Embryonic facial prominence (tissue), 1 donor: ENCODE results near the gene LITAFD.
"Not testable (repeated sequence)": the region's sequence is repeated elsewhere in the genome, so short reads cannot be mapped to it uniquely, and the experiment has no call there.

Experiments used
- DNase-seq: peaks from one replicate; pipeline ENCODE4 v3.0.0-alpha.2; 2016; ENCODE audit errors: extremely low spot score

The LITAFD gene

DNA sequence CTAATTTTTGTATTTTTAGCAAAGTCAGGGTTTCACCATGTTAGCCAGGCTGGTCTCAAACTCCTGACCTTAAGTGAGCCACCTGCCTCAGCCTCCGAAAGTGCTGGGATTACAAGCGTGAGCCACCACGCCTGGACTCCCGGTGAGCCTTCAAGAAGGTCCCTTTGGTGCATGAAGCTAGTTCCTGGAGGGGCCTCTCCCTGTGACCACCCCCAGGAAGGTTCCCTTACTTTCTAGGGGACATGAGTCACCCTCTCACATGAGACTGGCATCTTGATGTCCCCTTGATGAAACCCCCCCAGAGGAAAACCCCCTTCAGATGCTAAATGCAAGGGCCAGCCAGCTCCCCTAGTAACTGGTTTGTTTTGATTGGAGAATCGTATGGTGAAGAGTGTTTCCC, 26.2 kb upstream of the LITAFD start:
- no peak for DNase-seq

DNA sequence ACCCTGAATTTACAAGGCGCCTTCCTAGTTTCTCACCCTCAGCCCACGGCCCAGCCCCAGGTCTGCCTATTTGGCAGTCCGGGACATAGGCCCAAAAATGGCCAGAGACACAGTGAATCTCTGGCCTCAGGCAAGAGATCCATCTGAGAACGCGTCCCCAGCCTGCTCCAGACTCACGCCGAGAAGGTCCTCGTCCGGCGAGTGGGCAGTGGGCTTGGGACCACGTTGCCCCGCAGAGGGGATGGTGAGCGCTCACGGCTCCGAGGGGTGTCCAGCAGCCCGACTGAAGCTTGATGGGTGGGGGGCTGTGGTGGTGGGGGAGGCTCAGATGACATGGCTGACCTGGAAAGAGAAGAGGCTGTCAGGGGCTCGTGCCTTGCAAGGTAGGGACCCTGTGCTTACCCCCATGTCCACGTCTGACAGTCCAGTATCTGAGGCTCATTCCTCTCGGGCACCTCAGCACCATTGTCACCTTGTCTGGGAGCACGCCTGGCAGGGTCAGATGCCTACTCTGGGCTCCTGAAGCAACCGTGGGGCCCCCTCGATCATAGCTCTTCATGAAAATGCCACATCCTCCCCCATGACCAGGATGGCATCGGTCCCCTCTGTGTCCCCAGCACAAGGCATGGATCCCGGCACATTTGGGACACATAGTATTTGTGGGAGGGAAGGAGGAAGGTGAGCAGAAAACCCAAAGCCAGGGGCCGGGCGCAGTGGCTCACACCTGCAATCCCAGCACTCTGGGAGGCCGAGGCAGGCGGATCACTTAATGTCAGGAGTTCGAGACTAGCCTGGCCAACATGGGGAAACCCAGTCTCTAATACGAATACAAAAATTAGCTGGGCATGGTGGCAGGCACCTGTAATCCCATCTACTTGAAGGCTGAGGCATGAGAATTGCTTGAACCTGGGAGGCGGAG, 22.9 kb upstream of the LITAFD start:
- DNase-seq, result no peak

DNA sequence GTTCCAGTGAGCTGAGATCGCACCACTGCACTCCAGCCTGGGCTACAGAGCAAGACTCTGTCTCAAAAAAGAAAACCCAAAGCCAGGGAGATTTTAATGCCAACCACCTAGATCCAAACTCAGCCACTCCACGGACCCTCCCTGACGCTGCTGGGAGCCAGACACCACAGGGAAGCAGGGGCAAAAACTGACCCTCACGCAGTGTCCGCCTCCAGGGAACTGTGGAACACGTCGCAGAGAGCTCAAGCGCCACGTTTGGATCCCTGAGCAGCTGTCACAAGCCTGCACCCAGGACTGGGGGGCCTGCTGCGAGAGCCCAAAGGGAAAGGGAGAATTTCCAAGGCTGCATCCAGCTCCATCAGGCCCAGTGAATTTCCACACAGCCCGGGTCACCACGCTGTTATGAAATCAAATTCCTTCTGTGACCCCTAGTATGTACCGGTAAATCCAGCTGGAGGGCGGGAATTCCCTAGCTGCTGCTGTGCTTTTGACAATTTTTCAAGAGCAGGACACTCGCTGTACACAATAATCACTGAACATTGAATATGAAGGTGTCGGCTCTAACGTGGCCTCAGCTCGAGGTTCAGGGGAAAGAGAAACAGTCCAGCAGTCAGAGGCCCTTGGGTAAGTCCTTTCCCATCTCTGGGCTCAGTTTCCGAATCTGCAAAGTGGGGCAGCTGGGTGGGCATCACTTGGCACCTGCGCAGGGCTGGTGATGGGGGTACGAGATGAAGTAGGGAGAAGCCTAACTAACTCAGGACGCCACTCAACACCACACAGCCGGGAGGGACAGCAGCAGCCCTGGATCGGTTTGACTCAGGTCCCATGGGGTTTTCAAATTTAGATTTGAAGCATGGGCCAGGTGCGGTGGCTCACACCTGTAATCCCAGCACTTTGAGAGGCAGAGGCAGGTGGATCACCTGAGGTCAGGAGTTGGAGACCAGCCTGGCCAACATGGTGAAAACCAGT, 22.0 kb upstream of the LITAFD start:
- no peak for DNase-seq

DNA sequence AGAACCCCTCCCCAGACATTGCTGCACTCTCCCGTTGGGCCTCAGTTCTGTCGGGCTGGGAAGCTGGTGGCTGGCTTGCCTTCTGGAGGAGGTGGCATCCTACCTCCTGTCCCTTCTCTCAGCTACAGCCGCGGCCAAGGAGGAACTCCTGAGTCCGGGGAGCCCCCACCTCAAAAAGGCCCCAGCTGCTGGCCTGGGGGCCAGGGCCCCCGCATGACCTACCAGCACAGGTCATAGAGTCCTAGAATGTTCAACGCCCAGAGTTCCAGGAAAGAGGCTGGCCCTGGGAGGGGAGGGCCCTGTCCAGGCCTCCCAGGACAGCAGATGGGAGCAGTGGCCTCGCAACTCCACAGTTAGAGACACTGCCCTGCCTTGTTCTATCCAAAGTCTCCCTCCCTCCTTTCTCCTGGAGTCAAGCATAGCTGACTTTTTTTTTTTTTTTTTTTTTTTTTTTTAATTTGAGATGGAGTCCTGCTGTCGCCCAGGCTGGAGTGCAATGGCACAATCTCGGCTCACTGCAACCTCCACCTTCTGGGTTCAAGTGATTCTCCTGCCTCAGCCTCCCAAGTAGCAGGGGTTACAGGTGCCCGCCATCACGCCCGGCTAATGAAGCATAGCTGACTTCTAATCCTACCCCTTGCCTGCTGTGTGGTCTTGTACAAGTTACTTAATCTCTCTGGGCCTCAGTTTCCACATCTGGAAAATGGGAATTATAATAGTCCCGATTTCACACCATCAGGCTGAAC, 20.4 kb upstream of the LITAFD start:
- no peak for DNase-seq

DNA sequence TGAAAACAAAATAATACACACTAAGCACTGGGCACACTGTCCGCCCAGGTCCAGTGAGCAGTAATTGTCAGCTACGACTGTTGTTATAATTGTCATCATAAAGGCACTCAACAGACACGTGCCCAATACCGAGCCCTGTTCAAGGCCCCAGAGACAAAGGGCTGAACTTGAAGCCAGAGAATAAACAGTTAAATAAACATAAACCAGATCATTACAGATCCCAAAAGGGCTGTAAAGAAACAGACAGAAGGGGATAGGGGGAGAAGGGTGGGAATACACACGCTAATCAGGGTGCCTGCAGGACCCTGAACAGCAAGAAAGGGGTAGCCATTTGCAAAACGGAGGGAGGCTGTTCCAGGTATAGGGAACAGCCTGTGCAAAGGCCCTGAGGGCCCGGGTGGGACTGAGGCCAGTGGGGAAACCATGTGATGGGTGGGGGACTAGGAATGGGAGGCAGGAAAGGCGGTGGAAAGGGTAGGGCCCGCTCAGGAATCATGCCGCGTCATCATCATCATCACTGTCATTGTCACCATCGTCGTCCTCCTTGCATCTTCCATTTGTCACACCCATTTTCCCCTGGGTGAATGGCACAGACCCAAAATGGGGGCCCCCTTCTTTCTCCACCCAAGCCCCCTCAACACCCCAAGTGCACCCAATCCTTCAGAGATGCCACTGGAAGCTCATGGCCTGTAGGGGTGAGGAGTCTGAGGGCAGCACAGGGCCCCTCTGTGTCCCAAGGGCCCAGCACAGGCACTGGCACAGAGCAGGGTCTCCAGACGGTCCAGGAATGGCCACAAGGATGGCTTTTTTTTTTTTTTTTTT, 19.6 kb upstream of the LITAFD start:
- DNase-seq, result no peak

DNA sequence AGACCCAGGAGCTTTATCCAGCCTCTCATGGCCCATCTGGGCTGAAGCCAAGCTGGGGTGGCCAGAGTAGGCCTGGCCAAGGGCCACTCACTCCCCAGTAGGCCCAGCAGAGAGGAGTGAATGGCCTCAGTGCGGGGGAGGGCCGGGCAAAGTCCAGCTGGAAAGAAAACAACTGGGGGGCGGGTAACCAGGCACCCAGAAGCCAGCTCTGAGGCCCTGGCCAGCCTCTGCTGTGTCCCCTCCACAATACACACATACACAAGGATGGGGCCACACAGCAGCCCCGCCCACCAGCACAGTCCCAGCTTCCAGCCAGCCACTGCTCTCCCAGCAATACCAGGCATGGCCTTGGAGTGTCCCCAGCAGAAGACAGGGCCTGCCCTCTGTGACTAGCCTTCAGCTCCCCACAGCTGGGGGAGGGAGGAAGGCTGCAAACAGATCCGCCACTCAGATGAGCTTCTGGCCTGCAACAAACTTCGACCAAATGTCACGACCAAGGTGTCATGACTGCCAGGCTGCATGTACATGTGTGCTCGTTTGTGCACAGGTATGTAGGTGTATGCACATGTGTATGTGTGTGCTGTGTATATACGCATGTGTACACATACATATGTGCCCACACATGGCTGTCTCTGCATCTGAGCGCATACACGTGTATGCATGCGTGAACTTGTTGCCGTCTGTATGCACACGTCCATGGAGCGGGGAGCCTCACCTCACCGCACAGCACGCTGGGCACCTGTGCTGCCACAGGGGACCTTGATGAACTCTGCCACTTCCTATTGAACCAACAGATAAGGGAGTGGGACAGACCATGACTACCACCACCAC, 18.3 kb upstream of the LITAFD start:
- DNase-seq, result no peak

DNA sequence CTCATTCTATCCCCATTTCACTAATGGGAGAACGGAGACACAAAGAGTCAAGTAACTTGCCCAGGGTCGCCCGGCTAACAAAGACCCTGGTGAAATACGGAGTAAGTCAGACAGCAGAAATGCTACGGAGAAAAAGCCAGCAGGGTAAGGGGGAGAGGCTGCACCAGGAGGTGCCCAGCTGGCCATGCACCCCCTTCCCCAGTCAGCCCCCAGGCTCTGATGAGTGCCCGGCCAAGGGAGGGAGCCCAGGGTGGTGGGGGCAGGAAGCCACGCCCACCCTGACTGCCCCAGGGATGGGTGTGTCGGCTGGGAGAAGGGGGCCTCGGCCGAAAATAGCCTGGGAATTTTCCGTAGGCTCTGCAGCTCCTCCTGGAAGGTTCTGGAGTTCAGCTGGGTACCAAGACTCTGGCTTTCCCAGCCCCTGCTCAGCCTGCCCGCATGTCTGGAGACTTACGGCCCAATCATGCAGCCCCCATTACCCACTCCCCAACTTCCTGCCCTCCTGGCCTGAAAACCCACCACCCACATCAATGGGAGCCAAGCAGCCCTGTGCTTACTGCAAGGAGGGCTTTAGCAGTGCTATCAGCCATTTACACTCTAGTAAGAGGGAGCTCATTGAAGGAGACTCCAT, 17.6 kb upstream of the LITAFD start:
- no peak for DNase-seq

DNA sequence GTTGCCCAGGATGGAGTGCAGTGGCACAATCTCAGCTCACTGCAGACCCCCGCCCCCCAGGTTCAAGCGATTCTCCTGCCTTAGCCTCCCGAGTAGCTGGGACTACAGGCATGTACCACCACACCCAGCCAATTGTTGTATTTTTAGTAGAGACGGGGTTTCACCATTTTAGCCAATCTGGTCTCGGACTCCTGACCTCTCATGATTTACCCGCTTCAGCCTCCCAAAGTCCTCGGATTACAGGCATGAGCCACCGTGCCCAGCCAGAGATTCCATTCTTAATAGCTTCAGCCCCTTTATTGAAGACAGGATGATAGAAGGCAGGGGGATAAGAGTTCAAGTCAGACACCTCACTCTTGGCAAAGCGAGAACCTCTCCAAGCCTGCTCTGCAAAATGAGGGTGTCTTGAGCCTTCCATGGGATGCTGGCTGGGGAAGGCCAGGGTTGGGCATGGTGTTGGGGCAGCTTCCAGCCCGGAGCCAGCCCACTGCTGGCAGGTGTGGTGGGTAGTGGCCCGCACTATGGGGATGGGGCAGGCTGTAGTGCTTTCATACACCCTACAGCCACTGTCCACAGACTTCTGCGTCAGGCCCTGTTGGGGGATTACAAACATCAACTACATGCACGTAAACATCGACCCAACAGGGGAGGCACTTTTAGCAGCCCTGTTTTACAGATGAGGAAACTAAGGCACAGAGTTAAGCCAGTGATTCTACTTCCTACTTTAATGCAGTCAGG, 16.8 kb upstream of the LITAFD start:
- DNase-seq, result no peak

DNA sequence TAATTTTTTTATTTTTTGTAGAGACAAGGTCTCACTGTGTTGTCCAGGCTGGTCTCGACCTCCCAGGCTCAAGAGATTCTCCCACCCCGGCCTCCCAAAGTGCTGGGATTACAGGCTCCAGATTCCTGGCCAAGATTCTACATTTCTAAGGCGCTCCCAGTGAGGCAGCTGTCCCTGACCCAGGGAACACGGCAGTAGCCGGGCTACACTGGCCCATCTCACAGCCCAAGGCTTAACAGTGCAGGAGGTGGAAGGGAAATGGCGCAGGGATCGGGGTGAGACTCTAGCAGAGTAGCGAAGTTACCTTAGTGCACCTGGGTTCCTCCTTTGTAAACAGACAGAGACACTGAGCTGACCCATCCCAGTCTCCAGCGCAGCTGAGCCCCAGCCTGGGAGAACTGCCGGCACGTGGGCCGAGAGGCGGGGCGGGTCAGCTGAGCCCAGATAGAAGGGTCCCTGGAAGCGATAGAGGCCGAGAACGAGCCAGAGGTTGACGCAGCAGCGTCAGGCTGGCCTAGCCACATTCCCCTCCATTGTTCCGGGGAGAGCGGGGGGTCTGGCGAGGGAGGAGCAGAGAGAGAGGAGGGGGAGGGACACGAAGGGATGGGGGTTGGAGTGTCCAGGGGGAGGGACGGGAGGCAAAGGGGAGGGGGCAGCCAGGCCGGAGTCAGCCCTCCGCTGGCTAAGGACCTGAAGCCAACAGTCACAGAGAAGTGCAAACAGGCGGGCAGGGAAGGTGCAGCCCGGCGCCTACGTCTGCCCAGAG, 15.8 kb upstream of the LITAFD start:
- no peak for DNase-seq

DNA sequence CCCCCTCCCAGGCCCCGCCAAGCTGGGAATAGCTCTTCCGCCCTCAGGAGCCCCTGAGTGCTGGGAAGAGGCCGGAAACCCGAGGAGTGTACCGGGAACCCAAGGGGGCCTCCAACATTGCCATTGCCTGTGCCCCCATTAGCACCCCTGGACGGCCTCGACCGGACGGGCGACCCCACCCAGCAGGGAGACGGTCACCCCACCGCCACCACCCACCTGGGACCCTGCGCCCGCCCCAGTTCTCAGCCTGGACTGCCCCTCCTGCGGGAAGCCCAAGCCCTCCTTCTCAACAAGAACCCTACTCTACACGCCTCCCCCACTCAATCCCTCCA, 15.3 kb upstream of the LITAFD start:
- peak; percentile 10 for DNase-seq

DNA sequence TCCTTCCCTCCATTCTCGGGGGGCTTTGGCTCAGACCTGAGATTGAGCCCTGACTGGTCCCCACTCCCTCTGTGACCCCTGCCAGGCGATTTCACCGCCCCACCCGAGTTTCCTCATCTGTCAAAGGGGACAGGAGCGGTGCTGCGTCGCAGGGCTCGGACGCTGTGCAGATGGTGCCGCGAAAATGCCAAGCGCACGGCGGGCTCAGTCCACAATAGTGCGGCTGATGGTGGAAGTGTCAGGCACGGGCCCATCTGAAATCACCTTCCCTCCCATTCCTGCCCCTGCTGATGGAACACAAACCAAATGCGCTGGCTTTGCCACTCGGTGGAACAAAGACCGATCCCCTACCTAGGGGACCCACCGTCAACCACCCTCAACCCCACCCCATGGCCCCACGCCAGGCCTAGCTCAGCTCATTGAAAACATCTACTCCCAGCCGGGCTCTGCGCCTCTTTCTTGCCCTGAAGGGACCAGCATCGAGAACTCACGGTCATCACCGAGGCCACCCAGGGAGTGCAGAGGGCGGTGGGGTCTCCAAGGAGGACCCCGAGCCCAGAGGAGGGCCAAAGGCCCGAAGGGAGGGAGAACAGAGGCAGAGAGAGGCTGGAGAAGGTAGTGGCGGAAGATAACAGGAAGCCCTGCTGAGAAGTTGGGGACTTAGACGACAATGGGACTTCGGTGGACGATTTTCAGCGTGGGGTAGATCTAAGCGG, 14.8 kb upstream of the LITAFD start:
- no peak for DNase-seq

DNA sequence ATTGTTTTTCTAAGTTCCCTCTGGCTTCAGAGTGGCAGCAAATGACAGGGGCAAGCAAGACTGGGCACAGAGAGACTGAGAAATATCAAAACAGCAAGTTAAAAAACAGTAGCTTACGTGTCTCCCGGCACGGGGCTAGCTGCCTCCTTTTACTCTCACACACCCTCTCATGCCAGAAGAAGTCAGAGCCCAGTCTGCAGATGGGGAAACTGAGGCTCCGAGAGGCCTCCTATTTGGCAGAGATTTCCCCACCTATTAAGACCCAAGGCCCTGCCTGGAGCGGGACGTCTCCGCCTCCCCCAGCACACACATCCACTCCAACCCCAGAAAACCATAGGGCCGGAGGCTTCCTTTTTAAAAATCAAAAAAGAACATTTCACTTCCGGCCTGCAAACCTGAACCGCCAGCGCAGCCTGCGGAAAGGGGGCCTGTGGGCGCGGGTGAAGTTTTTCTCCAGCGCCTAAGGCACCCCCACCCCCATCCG, 14.2 kb upstream of the LITAFD start:
- no peak for DNase-seq

DNA sequence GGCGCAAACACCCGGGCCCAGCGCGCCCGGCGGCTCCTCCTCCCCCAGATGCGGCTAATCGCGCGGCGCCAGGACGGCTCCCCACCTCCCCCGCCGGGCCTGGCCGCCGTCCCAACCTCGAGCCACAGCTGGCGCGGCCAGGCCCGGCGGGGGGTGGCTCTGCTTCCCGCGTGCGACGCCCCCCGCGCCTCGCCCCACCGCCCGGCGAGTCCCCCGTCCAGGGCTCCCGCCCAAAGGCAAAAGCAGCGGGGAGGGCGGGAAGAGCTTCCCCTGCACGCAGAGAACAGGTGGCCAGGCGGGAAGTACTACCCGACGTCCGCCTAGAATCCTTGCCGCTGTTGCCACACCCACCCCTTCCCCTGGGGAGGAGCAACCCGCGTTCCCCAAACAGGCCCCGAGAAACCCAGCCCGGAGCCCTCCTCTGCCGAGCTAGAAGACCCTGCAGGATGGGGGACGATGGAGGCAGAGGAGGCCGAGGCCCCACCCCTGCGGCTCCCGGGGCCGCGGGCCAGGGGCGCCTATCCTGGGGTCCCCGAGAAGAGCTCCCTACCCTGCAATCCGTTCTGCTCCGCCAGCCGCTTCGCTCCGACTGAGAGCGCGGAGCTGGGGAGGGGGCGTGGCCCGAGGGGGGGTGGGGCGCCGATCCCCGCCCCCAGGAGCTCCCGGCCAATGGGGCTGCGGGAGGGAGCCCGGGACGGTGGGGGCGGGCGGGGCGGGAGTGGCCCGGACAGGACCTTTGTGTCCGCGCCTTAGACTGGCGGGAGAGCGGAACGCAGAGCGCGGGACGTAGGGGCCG, 13.5 kb upstream of the LITAFD start, which contains the start of gene CARHSP1:
Gene CARHSP1, minus strand, starts transcription at position 591 of the 796 bp plus-strand sequence. CDS start 9,678 bp downstream, outside the sequence.
- peak; percentile 73 for DNase-seq

DNA sequence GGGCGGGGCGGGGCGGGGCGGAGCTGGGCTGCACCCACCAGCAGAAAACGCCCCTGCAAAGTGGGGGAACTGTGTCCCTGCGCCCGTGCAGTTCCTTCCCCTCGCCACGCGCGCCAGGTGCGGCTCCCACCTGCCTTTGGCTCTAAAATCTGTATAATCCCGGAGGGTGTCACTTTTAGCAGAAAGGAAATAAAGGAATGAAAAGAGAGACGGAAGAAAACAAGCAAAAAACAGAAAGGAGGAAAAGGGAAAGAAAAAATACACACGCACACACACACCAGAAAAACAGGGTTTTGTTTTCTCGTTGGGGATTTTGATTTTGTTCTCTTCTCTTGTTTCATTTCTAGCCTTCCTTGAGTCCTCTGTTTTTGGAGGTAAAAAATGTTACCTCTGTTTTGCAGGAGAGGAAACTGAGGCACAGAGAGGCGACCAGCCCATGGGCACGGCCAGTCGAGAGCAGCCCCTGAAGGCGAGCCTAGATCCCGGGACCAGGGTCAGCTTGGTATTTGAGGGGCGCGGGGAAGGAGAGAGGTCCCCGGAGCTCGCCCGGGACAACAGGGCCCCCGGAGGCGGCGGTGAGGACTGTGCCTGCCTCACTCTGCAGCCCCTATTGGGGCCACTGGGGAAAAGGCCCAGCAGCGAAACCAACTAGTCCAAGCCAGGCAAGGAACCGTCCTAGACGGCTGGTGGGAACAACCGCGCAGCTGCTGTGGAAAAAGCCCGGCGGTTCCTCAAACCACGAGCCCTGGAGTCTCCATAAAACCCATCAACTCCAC, 12.8 kb upstream of the LITAFD start:
- DNase-seq, result peak; percentile 13

DNA sequence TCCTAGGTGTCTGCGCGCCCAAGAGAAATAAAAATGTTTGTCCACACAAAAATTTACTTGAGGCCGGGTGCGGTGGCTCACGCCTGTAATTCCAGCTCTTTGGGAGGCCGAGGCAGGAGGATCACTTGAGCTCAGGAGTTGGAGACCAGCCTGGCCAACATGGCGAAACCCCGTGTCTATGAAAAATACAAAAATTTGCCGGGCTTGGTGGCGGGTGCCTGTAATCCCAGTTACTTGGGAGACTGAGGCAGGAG, 12.2 kb upstream of the LITAFD start:
- not testable (repeated sequence) for DNase-seq

DNA sequence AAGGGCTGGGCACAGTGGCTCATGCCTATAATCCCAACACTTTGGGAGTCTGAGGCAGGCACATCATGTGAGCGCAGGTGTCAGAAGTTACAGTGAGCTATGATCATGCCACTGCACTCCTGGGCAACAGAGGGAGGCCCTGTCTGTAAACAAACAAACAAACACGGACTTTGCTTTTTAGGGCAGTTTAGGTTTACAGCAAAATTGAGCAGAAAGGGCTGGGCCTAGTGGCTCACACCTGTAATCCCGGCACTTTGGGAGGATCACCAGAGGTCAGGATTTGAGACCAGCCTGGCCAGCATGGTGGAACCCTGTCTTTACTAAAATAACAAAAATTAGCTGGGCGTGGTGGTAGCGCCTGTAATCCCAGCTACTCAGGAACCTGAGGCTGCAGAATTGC, 10.1 kb upstream of the LITAFD start:
- DNase-seq, result no peak
